ENCODE results near the gene MYO10.
A peak's percentile ranks its signal among the peaks of the same experiment; 100 is the strongest.

MYO10 gene

GRCh38 chr5:16639206-16639605, 296.9 kb downstream of the MYO10 start:
- DNase-seq (ENCODE audit: low read depth in 3 of 3, low spot score in 1 of 3) = no peak

- DNase-seq (ENCODE audit: low read depth in 3 of 3, low spot score in 1 of 3) = no peak
Measured at GRCh38 chr5:16628376-16628775, 307.7 kb downstream of the MYO10 start.

- DNase-seq (ENCODE audit: low read depth in 3 of 3, low spot score in 1 of 3) = no peak
Measured at GRCh38 chr5:16626696-16627264, 309.3 kb downstream of the MYO10 start.

GRCh38 chr5:16625096-16625495, 311.0 kb downstream of the MYO10 start:
- DNase-seq (ENCODE audit: low read depth in 3 of 3, low spot score in 1 of 3) = no peak

GRCh38 chr5:16619136-16619535, 317.0 kb downstream of the MYO10 start:
- no peak for DNase-seq (ENCODE audit: low read depth in 3 of 3, low spot score in 1 of 3)

GRCh38 chr5:16618138-16618897, 317.8 kb downstream of the MYO10 start:
- DNase-seq (ENCODE audit: low read depth in 3 of 3, low spot score in 1 of 3) = no peak

GRCh38 chr5:16617274-16617968, 318.7 kb downstream of the MYO10 start:
- DNase-seq (ENCODE audit: low read depth in 3 of 3, low spot score in 1 of 3) = peak; percentile 26 to 30 (median 30)

- peak; percentile 57 to 79 (median 72) for DNase-seq (ENCODE audit: low read depth in 3 of 3, low spot score in 1 of 3)
Measured at GRCh38 chr5:16616536-16617273, 319.4 kb downstream of the MYO10 start, which contains the start of gene RETREG1. Gene RETREG1, minus strand, starts transcription at chr5:16616997. Its CDS starts 26 bp downstream, at chr5:16616971.

- no peak for DNase-seq (ENCODE audit: low read depth in 3 of 3, low spot score in 1 of 3)
Measured at GRCh38 chr5:16615741-16616535, 320.1 kb downstream of the MYO10 start.

- no peak for DNase-seq (ENCODE audit: low read depth in 3 of 3, low spot score in 1 of 3)
Measured at GRCh38 chr5:16612007-16612406, 324.1 kb downstream of the MYO10 start.
